ENCODE measurements around the gene PTCD3. TPM values are rescaled to one million over a fixed set of nuclear protein-coding genes. Genes with fewer than 3 reads are reported as not detected.

PTCD3 gene
- total RNA-seq, 1 donor from 2014 or later = 90.7 TPM

DNA sequence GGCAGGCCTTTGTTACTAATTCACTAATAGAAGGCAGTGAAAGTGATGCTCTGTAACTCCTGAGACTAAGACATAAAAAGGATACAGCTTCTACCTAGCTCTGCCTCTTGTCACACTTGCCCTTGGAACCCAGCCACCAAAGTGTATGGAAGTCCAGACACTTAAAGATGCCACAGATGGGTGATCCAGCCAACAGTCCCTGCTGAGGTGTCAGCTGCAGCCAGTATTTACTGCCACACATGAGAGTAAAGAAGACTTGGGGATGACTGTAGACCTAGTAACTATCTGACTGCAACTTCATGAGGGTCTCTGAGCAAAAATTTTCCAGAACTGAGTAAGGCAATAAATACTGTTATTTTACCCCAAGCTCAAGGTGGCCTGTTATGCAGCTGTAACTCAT lies 80.4 kb downstream of the PTCD3 start:
- intact Hi-C loops (cut with DNase I) = no loop called here
- no peak for DNase-seq (ENCODE audit: low spot score)
- no peak for ATAC-seq

DNA sequence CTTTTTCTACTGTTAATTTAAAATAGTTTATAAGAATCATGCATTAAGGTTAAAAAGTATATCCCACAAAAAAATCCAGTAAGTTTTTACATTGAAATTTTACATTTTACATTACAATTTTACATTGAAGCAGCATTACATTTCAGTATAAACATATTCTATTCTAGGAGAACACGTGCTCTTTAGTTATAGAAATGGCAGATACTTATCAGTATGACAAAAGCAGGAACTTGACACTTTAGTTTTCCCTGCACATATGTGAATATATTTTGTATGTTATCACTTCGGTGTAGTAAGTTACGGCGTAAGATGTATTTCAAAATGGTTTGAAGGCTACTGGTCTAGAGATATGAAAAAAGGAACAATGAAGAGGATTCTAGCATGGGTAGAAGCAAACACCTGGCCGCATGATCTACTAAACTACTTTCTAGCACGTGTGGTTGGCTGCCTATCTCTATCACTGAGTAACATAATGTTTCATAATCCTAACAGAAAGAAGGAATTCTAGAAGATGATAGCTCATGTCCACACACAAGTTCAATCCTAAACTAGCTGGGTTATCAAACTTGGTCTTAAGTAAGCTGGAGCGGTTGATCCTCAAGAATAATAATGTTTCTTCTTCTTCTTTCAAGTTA lies 83.9 kb downstream of the PTCD3 start:
- intact Hi-C loops (cut with DNase I) = loop anchor here (10.0 kb wide), 1 partner anchor 1725 kb away; no protein-coding TSS in a partner anchor

More for the DNA sequence above, 83.9 kb downstream of the PTCD3 start:
- DNase-seq (ENCODE audit: low spot score) (no peak), ATAC-seq (no peak)

Other genes starting within 250 kb of the PTCD3 start
- 46.1 TPM for gene ST3GAL5, start 217.2 kb upstream of the PTCD3 start, total RNA-seq
- 24.6 TPM for gene POLR1A, start 349 bp upstream of the PTCD3 start, total RNA-seq
- gene IMMT, start 89.2 kb downstream of the PTCD3 start, total RNA-seq = 60.0 TPM
- 21.5 TPM for gene MRPL35, start 93.2 kb downstream of the PTCD3 start, total RNA-seq
- 0.98 TPM for gene REEP1, start 231.4 kb downstream of the PTCD3 start, total RNA-seq

Data from sciatic nerve (tissue), 2 donors.